HEK293T (cell line): ENCODE data around the gene ADGRL2.

Experiments used
- BHLHE40 ChIP-seq: fragments of 450-650 bp; IDR thresholded peaks from 2 replicates; pipeline ENCODE4 v1.6.1; 2016; ENCODE audit warnings: mild to moderate bottlenecking, moderate library complexity, borderline replicate concordance
- FOXK2 ChIP-seq: fragments of 450-650 bp; IDR thresholded peaks from 2 replicates; pipeline ENCODE4 v1.6.1; 2016; ENCODE audit warnings: mild to moderate bottlenecking
- HDGF ChIP-seq: fragments of 450-650 bp; IDR thresholded peaks from 2 replicates; pipeline ENCODE4 v1.6.1; 2017; ENCODE audit warnings: antibody characterized with exemption, borderline replicate concordance
- SUZ12 ChIP-seq: fragments of 450-650 bp; IDR thresholded peaks from 2 replicates; pipeline ENCODE4 v1.6.1; 2016; ENCODE audit warnings: mild to moderate bottlenecking
- TARDBP ChIP-seq: fragments of 450-650 bp; IDR thresholded peaks from 2 replicates; pipeline ENCODE4 v1.6.1; 2016

GRCh38 chr1:81848880-81849682, 48.3 kb downstream of the ADGRL2 start:
- no peak for TF ChIP-seq HDGF
- no peak for TF ChIP-seq TARDBP
- TF ChIP-seq BHLHE40: no peak
- no peak for TF ChIP-seq FOXK2
- TF ChIP-seq SUZ12: no peak
